Muscle layer of colon (tissue), 2 donors: ENCODE results near the gene CRADD.

Experiments
- H3K27ac ChIP-seq: one replicate; pipeline ENCODE4 v1.7.0; 2013; ENCODE audit warnings: low read depth, mild to moderate bottlenecking, low read length, moderate library complexity
- H3K27me3 ChIP-seq, 2 donors: one replicate each; pipeline ENCODE4 v1.7.0; 2013; ENCODE audit warnings: low read length in 2 of 2, mild to moderate bottlenecking in 2 of 2; ENCODE audit not compliant: insufficient read depth in 2 of 2, control insufficient read depth in 1 of 2
- H3K36me3 ChIP-seq: one replicate; pipeline ENCODE4 v1.7.0; 2013; ENCODE audit warnings: mild to moderate bottlenecking, low read length; ENCODE audit not compliant: insufficient read depth
- H3K4me1 ChIP-seq: one replicate; pipeline ENCODE4 v1.7.0; 2013; ENCODE audit warnings: mild to moderate bottlenecking, low read length; ENCODE audit not compliant: insufficient read depth
- H3K4me3 ChIP-seq, 2 donors: one replicate each; pipeline ENCODE4 v1.7.0; 2013; ENCODE audit warnings: low read length in 2 of 2, low read depth in 1 of 2, mild to moderate bottlenecking in 1 of 2, moderate library complexity in 1 of 2
- H3K9ac ChIP-seq: one replicate; pipeline ENCODE4 v1.7.0; 2013; ENCODE audit warnings: low read length
- H3K9me3 ChIP-seq: one replicate; pipeline ENCODE4 v1.7.0; 2013; ENCODE audit warnings: mild to moderate bottlenecking, low read length
- donor health status: abdominal sarcoma.
- donor health status: Adenocarcinoma of cecum.

The CRADD gene

GRCh38 chr12:93908846-93909567 lies 231.8 kb downstream of the CRADD start:
- Histone ChIP-seq H3K4me3 (no peak overlapping the region), H3K9ac (no peak overlapping the region), H3K9me3 (no peaks in the 10 kb centered on the region), H3K36me3 (no peaks in the 10 kb centered on the region), H3K27ac (no peak overlapping the region), H3K4me1 (no peaks in the 10 kb centered on the region), H3K27me3 (no peaks in the 10 kb centered on the region)

DNA sequence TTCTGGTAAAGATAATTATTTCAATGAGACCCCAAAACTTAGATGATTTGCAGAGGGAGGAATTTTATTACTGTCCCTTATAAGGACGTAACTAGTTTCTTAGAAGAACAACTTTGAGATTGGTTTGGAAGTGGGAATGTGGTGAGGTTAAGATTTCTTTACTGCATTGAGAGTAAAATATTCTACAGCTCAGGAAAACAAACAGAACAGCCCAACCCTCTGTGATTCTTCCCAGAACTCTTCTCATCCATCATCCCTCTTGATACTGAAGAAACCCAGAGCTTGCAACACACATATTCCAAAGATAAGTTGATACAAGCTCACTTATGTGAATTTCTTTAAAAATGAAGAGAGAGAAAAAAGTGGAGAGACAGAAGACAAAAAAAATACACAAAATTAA lies 234.2 kb downstream of the CRADD start:
- H3K4me3 ChIP-seq = no peak overlapping the region
- H3K9ac ChIP-seq = no peak overlapping the region
- H3K9me3 ChIP-seq = no peaks in the 10 kb centered on the region
- no peaks in the 10 kb centered on the region for H3K27me3 ChIP-seq
- no peak overlapping the region for H3K27ac ChIP-seq
- H3K4me1 ChIP-seq = no peaks in the 10 kb centered on the region
- H3K36me3 ChIP-seq = no peaks in the 10 kb centered on the region

GRCh38 chr12:93912086-93912733 lies 235.0 kb downstream of the CRADD start:
- no peaks in the 10 kb centered on the region for H3K9me3 ChIP-seq
- no peak overlapping the region for H3K9ac ChIP-seq
- H3K27ac ChIP-seq = no peak overlapping the region
- H3K36me3 ChIP-seq = no peaks in the 10 kb centered on the region
- no peak overlapping the region for H3K4me3 ChIP-seq
- H3K27me3 ChIP-seq = no peaks in the 10 kb centered on the region
- H3K4me1 ChIP-seq = no peaks in the 10 kb centered on the region

GRCh38 chr12:93913845-93914244 lies 236.7 kb downstream of the CRADD start:
- H3K27ac ChIP-seq = no peak overlapping the region

GRCh38 chr12:93914281-93914680 lies 237.1 kb downstream of the CRADD start:
- no peaks in the 10 kb centered on the region for H3K9me3 ChIP-seq
- no peaks in the 10 kb centered on the region for H3K27me3 ChIP-seq
- H3K4me3 ChIP-seq = no peak overlapping the region
- H3K36me3 ChIP-seq = no peaks in the 10 kb centered on the region
- H3K4me1 ChIP-seq = no peaks in the 10 kb centered on the region
- no peak overlapping the region for H3K9ac ChIP-seq
- H3K27ac ChIP-seq = no peak overlapping the region

More at GRCh38 chr12:93913845-93914244, 236.7 kb downstream of the CRADD start:
- Histone ChIP-seq H3K9me3 (no peaks in the 10 kb centered on the region), H3K4me3 (no peak overlapping the region), H3K27me3 (no peaks in the 10 kb centered on the region), H3K4me1 (no peaks in the 10 kb centered on the region), H3K9ac (no peak overlapping the region), H3K36me3 (no peaks in the 10 kb centered on the region)

- H3K36me3 ChIP-seq = no peaks in the 10 kb centered on the region
- H3K27me3 ChIP-seq = no peaks in the 10 kb centered on the region
- H3K27ac ChIP-seq = no peak overlapping the region
- no peak overlapping the region for H3K4me3 ChIP-seq
- H3K9me3 ChIP-seq = no peaks in the 10 kb centered on the region
- no peaks in the 10 kb centered on the region for H3K4me1 ChIP-seq
- no peak overlapping the region for H3K9ac ChIP-seq
Measured at GRCh38 chr12:93915411-93915810, 238.2 kb downstream of the CRADD start.

GRCh38 chr12:93916402-93916801 lies 239.2 kb downstream of the CRADD start:
- Histone ChIP-seq H3K4me3 (no peak overlapping the region), H3K9me3 (no peaks in the 10 kb centered on the region), H3K9ac (no peak overlapping the region), H3K4me1 (no peaks in the 10 kb centered on the region), H3K27ac (no peak overlapping the region), H3K27me3 (no peaks in the 10 kb centered on the region), H3K36me3 (no peaks in the 10 kb centered on the region)

DNA sequence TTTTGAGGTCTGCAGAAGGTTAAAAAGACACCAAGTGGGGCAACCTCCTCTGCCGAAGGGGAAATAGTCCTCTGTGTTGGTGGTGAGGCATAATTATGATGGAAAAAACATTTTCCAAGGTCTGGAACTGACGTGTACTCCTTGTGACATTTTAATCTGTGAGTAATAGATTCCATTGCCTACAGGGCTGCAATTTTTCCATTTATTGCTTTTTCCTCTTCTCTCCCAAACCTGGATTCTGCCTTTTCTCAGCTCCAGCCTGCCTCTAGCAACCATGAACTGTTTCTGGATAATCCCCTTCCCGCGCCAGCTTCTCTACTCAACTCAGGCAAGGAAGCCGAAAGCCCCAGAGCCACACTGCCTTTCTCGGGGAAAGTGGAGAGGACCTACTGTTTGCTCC lies 241.1 kb downstream of the CRADD start:
- no peaks in the 10 kb centered on the region for H3K9me3 ChIP-seq
- no peak overlapping the region for H3K9ac ChIP-seq
- H3K27me3 ChIP-seq = no peaks in the 10 kb centered on the region
- no peaks in the 10 kb centered on the region for H3K36me3 ChIP-seq
- no peaks in the 10 kb centered on the region for H3K4me1 ChIP-seq
- H3K4me3 ChIP-seq = no peak overlapping the region
- H3K27ac ChIP-seq = no peak overlapping the region

- Histone ChIP-seq H3K27me3 (no peaks in the 10 kb centered on the region), H3K4me1 (no peaks in the 10 kb centered on the region), H3K27ac (no peak overlapping the region)
Measured at GRCh38 chr12:93918900-93919299, 241.7 kb downstream of the CRADD start.

GRCh38 chr12:93921521-93921920 lies 244.3 kb downstream of the CRADD start:
- H3K9me3 ChIP-seq = no peaks in the 10 kb centered on the region

More at GRCh38 chr12:93918900-93919299, 241.7 kb downstream of the CRADD start:
- Histone ChIP-seq H3K4me3 (no peak overlapping the region), H3K9me3 (no peaks in the 10 kb centered on the region), H3K36me3 (no peaks in the 10 kb centered on the region), H3K9ac (no peak overlapping the region)

GRCh38 chr12:93922583-93923006 lies 245.4 kb downstream of the CRADD start:
- Histone ChIP-seq H3K4me3 (no peak overlapping the region), H3K27me3 (no peaks in the 10 kb centered on the region), H3K4me1 (no peaks in the 10 kb centered on the region), H3K27ac (no peak overlapping the region), H3K9ac (no peak overlapping the region), H3K36me3 (no peaks in the 10 kb centered on the region), H3K9me3 (no peaks in the 10 kb centered on the region)

More at GRCh38 chr12:93921521-93921920, 244.3 kb downstream of the CRADD start:
- Histone ChIP-seq H3K9ac (no peak overlapping the region), H3K27ac (no peak overlapping the region), H3K4me1 (no peaks in the 10 kb centered on the region), H3K4me3 (no peak overlapping the region), H3K36me3 (no peaks in the 10 kb centered on the region), H3K27me3 (no peaks in the 10 kb centered on the region)

- Histone ChIP-seq H3K9me3 (no peaks in the 10 kb centered on the region), H3K27me3 (no peaks in the 10 kb centered on the region), H3K4me3 (no peak overlapping the region), H3K27ac (no peak overlapping the region), H3K9ac (no peak overlapping the region), H3K4me1 (no peaks in the 10 kb centered on the region), H3K36me3 (no peaks in the 10 kb centered on the region)
Measured at GRCh38 chr12:93924367-93924766, 247.2 kb downstream of the CRADD start.
